Stimulated activated naive CD8-positive, alpha-beta T cell treated with anti-CD3 and anti-CD28 coated beads, Interleukin-15, Interleukin-2, amounts not matched to agents 100 U/mL and 50 U/mL, for 24 hours (primary cell): ENCODE results near the gene ENOX2.
"Not testable (repeated sequence)": the region's sequence is repeated elsewhere in the genome, so short reads cannot be mapped to it uniquely, and the experiment has no call there.

Source experiments
- ATAC-seq: fragments of 150-1000 bp; cut with Tn5 transposase; one replicate; pipeline ENCODE4 v1.10.0; 2021
- DNase-seq: peaks from one replicate; pipeline ENCODE4 v3.0.0; 2021

The ENOX2 gene

GRCh38 chrX:130827648-130828047 is 75.4 kb downstream of the ENOX2 start:
- DNase-seq: no peak
- ATAC-seq: no peak

GRCh38 chrX:130826249-130826648 is 76.8 kb downstream of the ENOX2 start:
- DNase-seq: no peak
- no peak for ATAC-seq

GRCh38 chrX:130825525-130825924 is 77.5 kb downstream of the ENOX2 start:
- no peak for ATAC-seq
- DNase-seq: no peak

GRCh38 chrX:130819367-130819766 is 83.6 kb downstream of the ENOX2 start:
- not testable (repeated sequence) for ATAC-seq, DNase-seq

GRCh38 chrX:130813932-130814331 is 89.1 kb downstream of the ENOX2 start:
- ATAC-seq, DNase-seq: not testable (repeated sequence)

- ATAC-seq (no peak), DNase-seq (no peak)
Observed at GRCh38 chrX:130810561-130810960, 92.4 kb downstream of the ENOX2 start.

GRCh38 chrX:130805903-130806302 is 97.1 kb downstream of the ENOX2 start:
- ATAC-seq (no peak), DNase-seq (no peak)

- DNase-seq (no peak), ATAC-seq (no peak)
Observed at GRCh38 chrX:130803537-130803936, 99.5 kb downstream of the ENOX2 start.

GRCh38 chrX:130801901-130802300 is 101.1 kb downstream of the ENOX2 start:
- DNase-seq (no peak), ATAC-seq (no peak)

- no peak for DNase-seq
- ATAC-seq: no peak
Observed at GRCh38 chrX:130799393-130799792, 103.6 kb downstream of the ENOX2 start.

- no peak for ATAC-seq
- no peak for DNase-seq
Observed at GRCh38 chrX:130793975-130794374, 109.0 kb downstream of the ENOX2 start.

GRCh38 chrX:130791870-130792269 is 111.1 kb downstream of the ENOX2 start:
- DNase-seq, ATAC-seq: not testable (repeated sequence)

- no peak for DNase-seq
Observed at GRCh38 chrX:130789793-130790192, 113.2 kb downstream of the ENOX2 start.

GRCh38 chrX:130788786-130789581 is 114.0 kb downstream of the ENOX2 start:
- ATAC-seq (no peak), DNase-seq (no peak)

More at GRCh38 chrX:130789793-130790192, 113.2 kb downstream of the ENOX2 start:
- no peak for ATAC-seq

- no peak for DNase-seq
- no peak for ATAC-seq
Observed at GRCh38 chrX:130786030-130786429, 117.0 kb downstream of the ENOX2 start.

- ATAC-seq: no peak
- DNase-seq: no peak
Observed at GRCh38 chrX:130778773-130779172, 124.2 kb downstream of the ENOX2 start.

GRCh38 chrX:130775849-130776248 is 127.2 kb downstream of the ENOX2 start:
- no peak for DNase-seq
- no peak for ATAC-seq

- ATAC-seq (no peak), DNase-seq (no peak)
Observed at GRCh38 chrX:130772776-130773143, 130.2 kb downstream of the ENOX2 start.

GRCh38 chrX:130772105-130772775 is 130.8 kb downstream of the ENOX2 start:
- DNase-seq (no peak), ATAC-seq (no peak)

GRCh38 chrX:130771648-130772047 is 131.4 kb downstream of the ENOX2 start:
- DNase-seq (no peak), ATAC-seq (no peak)

- ATAC-seq: no peak
- no peak for DNase-seq
Observed at GRCh38 chrX:130771230-130771629, 131.8 kb downstream of the ENOX2 start.

GRCh38 chrX:130770615-130771014 is 132.4 kb downstream of the ENOX2 start:
- DNase-seq: no peak

GRCh38 chrX:130769835-130770234 is 133.2 kb downstream of the ENOX2 start:
- ATAC-seq (no peak), DNase-seq (no peak)

More at GRCh38 chrX:130770615-130771014, 132.4 kb downstream of the ENOX2 start:
- no peak for ATAC-seq

GRCh38 chrX:130758072-130758471 is 144.9 kb downstream of the ENOX2 start:
- no peak for DNase-seq
- ATAC-seq: no peak
